Lung (tissue), 12 donors: ENCODE measurements around the gene PAX2. TPM values are rescaled to one million over a fixed set of nuclear protein-coding genes. Genes with fewer than 3 reads are reported as not detected.

Experiments used
- ATAC-seq: fragments of 200-7000 bp; cut with Tn5 transposase; one replicate; pipeline ENCODE4 v1.9.1; 2020; ENCODE audit warnings: moderate number of reproducible peaks; ENCODE audit not compliant: insufficient read depth, low FRiP score
- DNase-seq, 3 donors: peaks; one replicate each; pipeline ENCODE4 v3.0.0-alpha.2; 2013 to 2017
- H3K27ac ChIP-seq, 2 donors: one replicate each; pipeline ENCODE4 v1.5.1; 2013; ENCODE audit warnings: mild to moderate bottlenecking in 2 of 2, moderate library complexity in 2 of 2, control low read depth in 1 of 2, inconsistent platforms in 1 of 2, low read depth in 1 of 2, low read length in 1 of 2
- H3K27me3 ChIP-seq, 3 donors: one replicate each; pipeline ENCODE4 v1.5.1; 2013; ENCODE audit warnings: low read length in 2 of 3; ENCODE audit not compliant: control insufficient read depth in 3 of 3, insufficient read depth in 3 of 3
- H3K36me3 ChIP-seq, 4 donors: one replicate each; pipeline ENCODE4 v1.5.1; 2013; ENCODE audit warnings: low read length in 4 of 4, mild to moderate bottlenecking in 1 of 4, moderate library complexity in 1 of 4; ENCODE audit not compliant: control insufficient read depth in 4 of 4, insufficient read depth in 4 of 4
- H3K4me1 ChIP-seq, 5 donors: one replicate each; pipeline ENCODE4 v1.5.1; 2013; ENCODE audit warnings: low read length in 5 of 5, mild to moderate bottlenecking in 2 of 5, moderate library complexity in 1 of 5; ENCODE audit not compliant: control insufficient read depth in 5 of 5, insufficient read depth in 5 of 5
- H3K4me3 ChIP-seq: one replicate; pipeline ENCODE4 v1.5.1; 2013; ENCODE audit warnings: mild to moderate bottlenecking, control low read depth, moderate library complexity
- H3K9ac ChIP-seq, 2 donors: one replicate each; pipeline ENCODE4 v1.5.1; 2013; ENCODE audit warnings: low read length in 2 of 2, control low read depth in 1 of 2; ENCODE audit not compliant: insufficient read depth in 1 of 2
- H3K9me3 ChIP-seq, 4 donors: one replicate each; pipeline ENCODE4 v1.5.1; 2013; ENCODE audit warnings: low read length in 3 of 4, mild to moderate bottlenecking in 1 of 4, moderate library complexity in 1 of 4; ENCODE audit not compliant: control insufficient read depth in 4 of 4, insufficient read depth in 3 of 4
- WGBS, 2 donors: extraction: QIAGEN DNeasy Blood & Tissue Kit; methylation state at CpG; one replicate each; pipeline ENCODE4 v1.1.7; 2013; 5-methylcytosine and 5-hydroxymethylcytosine counted together
- polyA plus RNA-seq, 2 donors: library from polyadenylated mRNA; stranded (reverse); fragments of 200-250 nt; gene quantifications; one replicate each; pipeline ENCODE4 v1.2.1, GENCODE V29; 2013
- total RNA-seq, 2 donors: library from RNA; depleted of rRNA in 1 of 2; stranded (reverse); fragments of >200 nt in 1 of 2; gene quantifications; one replicate each; pipeline ENCODE4 v1.2.1, GENCODE V29; 2014 to 2021
- TF ChIP-seq, protein P1 (sequence below): IDR thresholded peaks from 2 replicates; pipeline ENCODE4 v1.5.1; 2012; ENCODE audit warnings: mild to moderate bottlenecking; ENCODE audit errors: control extremely low read depth, extremely low read depth
- donor health status: control.
- donor health status: control.
- donor health status: Bipolar disorder and iron deficiency.
- donor health status: healthy.
- donor health status: DM: yes; HTN: yes; CAD: no.

The PAX2 gene
- total and polyA plus RNA-seq, 4 donors, result not detected

DNA sequence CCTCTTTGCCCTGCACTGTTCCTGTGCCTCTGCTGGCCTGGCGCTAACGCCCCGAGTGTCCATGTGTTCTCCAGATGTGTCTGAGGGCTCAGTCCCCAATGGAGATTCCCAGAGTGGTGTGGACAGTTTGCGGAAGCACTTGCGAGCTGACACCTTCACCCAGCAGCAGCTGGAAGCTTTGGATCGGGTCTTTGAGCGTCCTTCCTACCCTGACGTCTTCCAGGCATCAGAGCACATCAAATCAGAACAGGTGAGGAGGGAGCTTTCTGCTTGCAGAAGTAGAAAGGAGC, 60.9 kb downstream of the PAX2 start:
- H3K27me3 ChIP-seq, result peaks cover 0 to 65% (median 20%) of the 10 kb centered on the region in 3 donors
- TF ChIP-seq, protein P1, sequence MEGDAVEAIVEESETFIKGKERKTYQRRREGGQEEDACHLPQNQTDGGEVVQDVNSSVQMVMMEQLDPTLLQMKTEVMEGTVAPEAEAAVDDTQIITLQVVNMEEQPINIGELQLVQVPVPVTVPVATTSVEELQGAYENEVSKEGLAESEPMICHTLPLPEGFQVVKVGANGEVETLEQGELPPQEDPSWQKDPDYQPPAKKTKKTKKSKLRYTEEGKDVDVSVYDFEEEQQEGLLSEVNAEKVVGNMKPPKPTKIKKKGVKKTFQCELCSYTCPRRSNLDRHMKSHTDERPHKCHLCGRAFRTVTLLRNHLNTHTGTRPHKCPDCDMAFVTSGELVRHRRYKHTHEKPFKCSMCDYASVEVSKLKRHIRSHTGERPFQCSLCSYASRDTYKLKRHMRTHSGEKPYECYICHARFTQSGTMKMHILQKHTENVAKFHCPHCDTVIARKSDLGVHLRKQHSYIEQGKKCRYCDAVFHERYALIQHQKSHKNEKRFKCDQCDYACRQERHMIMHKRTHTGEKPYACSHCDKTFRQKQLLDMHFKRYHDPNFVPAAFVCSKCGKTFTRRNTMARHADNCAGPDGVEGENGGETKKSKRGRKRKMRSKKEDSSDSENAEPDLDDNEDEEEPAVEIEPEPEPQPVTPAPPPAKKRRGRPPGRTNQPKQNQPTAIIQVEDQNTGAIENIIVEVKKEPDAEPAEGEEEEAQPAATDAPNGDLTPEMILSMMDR, result no peak
- H3K9ac ChIP-seq, result no peak overlapping the region
- 77 to 85% methylated on average over 8 of the region's 8 CpGs for WGBS, 2 donors
- no peak overlapping the region for H3K4me3 ChIP-seq
- H3K9me3 ChIP-seq, result peaks cover 0 to 4% (median 0%) of the 10 kb centered on the region in 4 donors
- ATAC-seq (no peak), DNase-seq (no peak)
- no peaks in the 10 kb centered on the region for H3K36me3 ChIP-seq
- no peaks in the 10 kb centered on the region for H3K4me1 ChIP-seq
- no peak overlapping the region for H3K27ac ChIP-seq

DNA sequence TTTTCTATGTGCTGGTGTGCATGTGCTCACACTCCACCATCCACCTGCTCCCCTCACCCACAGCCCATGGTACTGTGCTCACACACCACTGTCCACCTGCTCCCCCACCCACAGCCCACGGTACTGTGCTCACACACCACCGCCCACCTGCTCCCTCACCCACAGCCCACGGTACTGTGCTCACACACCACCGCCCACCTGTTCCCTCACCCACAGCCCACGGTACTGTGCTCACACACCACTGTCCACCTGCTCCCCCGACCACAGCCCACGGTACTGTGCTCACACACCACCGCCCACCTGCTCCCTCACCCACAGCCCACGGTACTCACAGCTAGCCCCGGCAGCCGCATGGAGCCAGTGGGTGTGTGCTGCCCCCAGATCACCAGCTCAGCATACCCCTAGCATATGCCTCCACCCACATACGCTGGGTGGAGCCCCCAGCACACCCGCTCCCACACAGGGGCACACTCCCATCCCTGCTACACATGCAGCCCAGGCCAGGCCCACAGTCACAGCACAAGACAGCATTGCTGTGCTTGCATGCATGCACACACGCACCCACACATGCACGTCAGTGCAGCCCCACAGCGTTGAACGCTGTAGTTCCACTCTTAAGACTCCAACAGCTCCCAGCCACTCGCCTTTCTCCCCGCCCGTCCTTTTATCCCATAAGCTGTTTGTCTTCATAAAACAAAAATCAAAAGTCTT, 62.0 kb downstream of the PAX2 start:
- no peak for DNase-seq
- TF ChIP-seq, protein P1, result no peak

DNA sequence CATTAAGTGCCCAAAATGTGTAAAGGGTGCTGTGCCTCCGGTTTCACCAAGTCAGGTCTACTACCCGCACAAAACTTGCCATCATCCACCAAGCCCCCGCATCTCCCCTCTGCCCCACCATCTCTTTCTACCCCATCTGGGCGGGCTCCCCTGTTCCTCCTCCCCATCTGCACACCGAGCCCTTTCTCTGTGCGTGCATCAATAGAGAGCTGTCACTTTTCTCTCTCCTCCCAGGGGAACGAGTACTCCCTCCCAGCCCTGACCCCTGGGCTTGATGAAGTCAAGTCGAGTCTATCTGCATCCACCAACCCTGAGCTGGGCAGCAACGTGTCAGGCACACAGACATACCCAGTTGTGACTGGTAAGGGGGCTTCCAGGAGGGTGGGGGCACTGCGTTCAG, 63.5 kb downstream of the PAX2 start:
- TF ChIP-seq, protein P1, result no peak
- peaks cover 0 to 4% (median 0%) of the 10 kb centered on the region in 4 donors for H3K9me3 ChIP-seq
- H3K4me3 ChIP-seq, result no peak overlapping the region
- peaks cover 3 to 56% (median 7%) of the 10 kb centered on the region in 3 donors for H3K27me3 ChIP-seq
- 67 to 78% methylated on average over 10 of the region's 10 CpGs for WGBS, 2 donors
- no peak overlapping the region for H3K9ac ChIP-seq
- no peaks in the 10 kb centered on the region for H3K4me1 ChIP-seq
- DNase-seq, result no peak
- no peak overlapping the region for H3K27ac ChIP-seq
- no peak for ATAC-seq
- no peaks in the 10 kb centered on the region for H3K36me3 ChIP-seq

More for the DNA sequence above, 62.0 kb downstream of the PAX2 start:
- peaks cover under 1 to 64% (median 20%) of the 10 kb centered on the region in 3 donors for H3K27me3 ChIP-seq
- peaks cover 0 to 4% (median 0%) of the 10 kb centered on the region in 4 donors for H3K9me3 ChIP-seq
- H3K27ac ChIP-seq, result no peak overlapping the region
- H3K36me3 ChIP-seq, result no peaks in the 10 kb centered on the region
- 76 to 86% methylated on average over 20 of the region's 20 CpGs for WGBS, 2 donors
- H3K4me3 ChIP-seq, result no peak overlapping the region
- no peak for ATAC-seq
- H3K9ac ChIP-seq, result no peak overlapping the region
- no peaks in the 10 kb centered on the region for H3K4me1 ChIP-seq
